HepG2 (cell line): Measurements from ENCODE around the gene NAV2. TPM values are rescaled to one million over a fixed set of nuclear protein-coding genes. Genes with fewer than 3 reads are reported as not detected.

ENCODE experiments used
- ASH2L ChIP-seq: fragments of 300-600, 200-600 bp; sonication (generic); IDR thresholded peaks from 2 replicates; pipeline ENCODE4 v1.7.0; 2017; ENCODE audit warnings: low read depth, mild to moderate bottlenecking, moderate library complexity, mixed read lengths, low read length; ENCODE audit not compliant: insufficient read length
- BRCA1 ChIP-seq: sonication (generic); formaldehyde crosslinking; IDR thresholded peaks from 2 replicates; pipeline ENCODE4 v1.4.0; 2020; ENCODE audit warnings: missing genetic modification reagents
- CAMTA2 ChIP-seq: sonication (generic); formaldehyde crosslinking; IDR thresholded peaks from 2 replicates; pipeline ENCODE4 v1.4.0; 2020; ENCODE audit warnings: mild to moderate bottlenecking, missing genetic modification reagents, borderline replicate concordance
- CCDC6 ChIP-seq: sonication (generic); formaldehyde crosslinking; IDR thresholded peaks from 2 replicates; pipeline ENCODE4 v1.8.1; 2022; ENCODE audit warnings: mild to moderate bottlenecking, missing genetic modification reagents, moderate library complexity
- CENPBD1 ChIP-seq: sonication (generic); formaldehyde crosslinking; IDR thresholded peaks from 2 replicates; pipeline ENCODE4 v1.8.0; 2022; ENCODE audit warnings: missing genetic modification reagents, low read depth, mild to moderate bottlenecking, borderline replicate concordance
- DR1 ChIP-seq: sonication (generic); formaldehyde crosslinking; IDR thresholded peaks from 2 replicates; pipeline ENCODE4 v1.8.0; 2021; ENCODE audit warnings: mild to moderate bottlenecking, missing genetic modification reagents, inconsistent platforms
- ESRRA ChIP-seq: sonication (generic); formaldehyde crosslinking; IDR thresholded peaks from 2 replicates; pipeline ENCODE4 v1.5.1; 2020; ENCODE audit warnings: mild to moderate bottlenecking, low read depth, missing genetic modification reagents
- HDAC6 ChIP-seq: fragments of 200-600 bp; sonication (generic); IDR thresholded peaks from 2 replicates; pipeline ENCODE4 v1.7.0; 2017; ENCODE audit warnings: mild to moderate bottlenecking, antibody characterized with exemption, low read length, low read depth
- MEIS1 ChIP-seq: sonication (generic); formaldehyde crosslinking; IDR thresholded peaks from 2 replicates; pipeline ENCODE4 v1.9.0; 2021; ENCODE audit warnings: mild to moderate bottlenecking, missing genetic modification reagents, moderate library complexity, borderline replicate concordance
- NR2F1 ChIP-seq, 2 experiments: fragments of 450-650 bp in 1 of 2; formaldehyde crosslinking in 1 of 2; IDR thresholded peaks; 2 replicates each; pipeline versions ENCODE4 v1.5.0 to v1.6.1; 2016 to 2020; ENCODE audit warnings: mild to moderate bottlenecking in 1 of 2, missing compliant biosample characterization in 1 of 2, missing genetic modification reagents in 1 of 2, moderate library complexity in 1 of 2
- NR2F6 ChIP-seq, 2 experiments: IDR thresholded peaks; 2 replicates each; pipeline ENCODE4 v1.6.1; 2016; ENCODE audit warnings: antibody characterized with exemption in 1 of 2, mild to moderate bottlenecking in 1 of 2
- SSRP1 ChIP-seq: IDR thresholded peaks from 2 replicates; pipeline ENCODE4 v1.6.1; 2016; ENCODE audit warnings: control low read depth
- TGIF2 ChIP-seq: IDR thresholded peaks from 2 replicates; pipeline ENCODE4 v1.6.1; 2016; ENCODE audit warnings: control low read depth, missing compliant biosample characterization
- ZFX ChIP-seq: sonication (generic); formaldehyde crosslinking; IDR thresholded peaks from 2 replicates; pipeline ENCODE4 v1.4.0; 2020; ENCODE audit warnings: mild to moderate bottlenecking, low read depth, missing genetic modification reagents, moderate library complexity
- ZNF138 ChIP-seq: sonication (generic); formaldehyde crosslinking; IDR thresholded peaks from 2 replicates; pipeline ENCODE4 v1.5.0; 2020; ENCODE audit warnings: mild to moderate bottlenecking, low read depth, missing genetic modification reagents
- ZNF567 ChIP-seq: sonication (generic); formaldehyde crosslinking; IDR thresholded peaks from 2 replicates; pipeline ENCODE4 v1.8.1; 2023; ENCODE audit warnings: mild to moderate bottlenecking, missing genetic modification reagents, borderline replicate concordance
- ZNF607 ChIP-seq: sonication (generic); formaldehyde crosslinking; IDR thresholded peaks from 2 replicates; pipeline ENCODE4 v1.5.1; 2020; ENCODE audit warnings: missing genetic modification reagents, mild to moderate bottlenecking, borderline replicate concordance
- ZNF746 ChIP-seq: sonication (generic); formaldehyde crosslinking; IDR thresholded peaks from 2 replicates; pipeline ENCODE4 v1.8.0; 2022; ENCODE audit warnings: mild to moderate bottlenecking, missing genetic modification reagents
- polyA plus RNA-seq, 8 experiments: library from polyadenylated mRNA; depleted of rRNA in 3 of 8; stranded (reverse) in 7 of 8; unstranded in 1 of 8; fragments of >200 nt; fragmentation: Illumina TruSeq in 4 of 8; extraction: Trizol in 4 of 8; gene quantifications; 2 replicates each; pipeline versions ENCODE4 v1.2.1 to v1.2.3, GENCODE V29; 2011 to 2016; ENCODE audit warnings: low read depth in 4 of 8, missing spikeins in 1 of 8, mixed read lengths in 1 of 8; ENCODE audit not compliant: insufficient read depth in 1 of 8
- total RNA-seq, 5 experiments: library from RNA; depleted of rRNA; stranded (reverse); fragments of >200 nt; fragmentation: Illumina TruSeq; extraction: Trizol; gene quantifications; 2 replicates each; pipeline ENCODE4 v1.2.3, GENCODE V29; 2016; ENCODE audit warnings: low read depth in 1 of 5
- TF ChIP-seq, protein P1 (sequence below): IDR thresholded peaks from 2 replicates; pipeline ENCODE4 v1.6.1; 2018; ENCODE audit warnings: missing genetic modification reagents, mild to moderate bottlenecking, missing compliant biosample characterization
- TF ChIP-seq, protein P2 (sequence below): sonication (generic); formaldehyde crosslinking; conservative IDR thresholded peaks from 2 replicates; pipeline ENCODE4 v1.4.0; 2020; ENCODE audit warnings: missing genetic modification reagents
- TF ChIP-seq, protein P3 (sequence below): sonication (generic); formaldehyde crosslinking; IDR thresholded peaks from 2 replicates; pipeline ENCODE4 v1.4.0; 2020; ENCODE audit warnings: low read depth, missing genetic modification reagents

Gene NAV2
- total and polyA plus RNA-seq, 2 of the 13 experiments (the other 11 are each of a cell fraction or from before 2014, with no cell fraction given): 9.3 to 34.6 TPM

DNA sequence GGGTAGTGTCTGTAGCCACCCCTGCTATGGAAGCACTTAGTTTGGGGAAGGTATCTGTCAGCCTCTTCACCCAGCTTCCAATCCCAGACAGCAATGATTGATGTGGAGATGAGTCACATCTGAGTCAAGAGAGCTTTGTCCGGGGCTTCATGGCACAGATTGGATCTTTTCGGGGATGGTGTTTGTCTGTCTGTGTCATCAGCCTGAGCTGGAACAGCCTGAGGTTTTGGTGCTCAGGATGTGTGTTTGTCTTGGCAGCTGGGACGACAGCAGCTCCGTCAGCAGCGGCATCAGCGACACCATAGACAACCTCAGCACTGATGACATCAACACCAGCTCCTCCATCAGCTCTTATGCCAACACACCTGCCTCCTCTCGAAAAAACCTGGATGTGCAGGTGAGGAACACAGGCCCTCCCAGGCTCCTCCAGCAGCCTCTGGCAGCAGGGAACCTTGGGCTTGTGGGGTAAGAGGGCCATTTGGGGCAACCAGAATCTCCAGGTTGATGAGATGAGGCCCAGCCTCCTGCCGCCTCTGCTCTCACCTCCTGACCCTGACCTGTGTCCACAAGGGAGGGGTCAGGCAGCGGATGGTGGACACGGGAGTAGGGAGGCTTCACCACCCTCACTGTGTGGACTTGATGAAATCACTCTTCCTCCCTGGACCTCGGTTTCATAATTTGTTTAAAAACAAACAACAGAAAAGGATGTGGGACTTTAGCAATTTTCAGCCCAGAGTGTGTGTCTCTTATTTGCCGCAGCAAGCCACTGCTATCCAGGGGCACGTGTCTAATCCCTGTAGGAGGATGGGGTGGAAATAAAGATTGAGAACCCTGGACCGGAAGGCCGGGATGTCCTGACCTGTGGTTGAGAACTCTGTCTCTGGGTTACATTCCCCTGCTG, 323.3 kb downstream of the NAV2 start (continued):
- TF ChIP-seq CENPBD1 (CRISPR knock-in tag) (no peak), CCDC6 (CRISPR knock-in tag) (0 out of 2 replicates have a peak, but pooled peaks have one; percentile 66), TGIF2 (CRISPR knock-in tag) (peak; percentile 37; the same call in 1 of the 2 replicates), NR2F1 (CRISPR knock-in tag; IDR thresholded peaks at IDR 0.05) (peak; percentile 94 to 98), DR1 (CRISPR knock-in tag) (no peak), ZNF138 (CRISPR knock-in tag) (no peak), ZFX (CRISPR knock-in tag) (peak; percentile 61), MEIS1 (CRISPR knock-in tag) (no peak; the same call in 1 of the 2 replicates), ASH2L (peak; percentile 25), NR2F6 (IDR thresholded peaks at IDR 0.05) (peak; percentile 97), NR2F6 (CRISPR knock-in tag; IDR thresholded peaks at IDR 0.05) (peak; percentile 99), SSRP1 (CRISPR knock-in tag) (peak; percentile 96), HDAC6 (no peak), ZNF567 (CRISPR knock-in tag) (peak; percentile 58; the same call in 1 of the 2 replicates), ESRRA (CRISPR knock-in tag) (peak; percentile 87), BRCA1 (CRISPR knock-in tag) (0 out of 2 replicates have a peak, but pooled peaks have one; percentile 28), ZNF746 (CRISPR knock-in tag) (peak; percentile 93), ZNF607 (peak; percentile 75; the same call in 1 of the 2 replicates), CAMTA2 (CRISPR knock-in tag) (no peak)
- TF ChIP-seq, protein P1, sequence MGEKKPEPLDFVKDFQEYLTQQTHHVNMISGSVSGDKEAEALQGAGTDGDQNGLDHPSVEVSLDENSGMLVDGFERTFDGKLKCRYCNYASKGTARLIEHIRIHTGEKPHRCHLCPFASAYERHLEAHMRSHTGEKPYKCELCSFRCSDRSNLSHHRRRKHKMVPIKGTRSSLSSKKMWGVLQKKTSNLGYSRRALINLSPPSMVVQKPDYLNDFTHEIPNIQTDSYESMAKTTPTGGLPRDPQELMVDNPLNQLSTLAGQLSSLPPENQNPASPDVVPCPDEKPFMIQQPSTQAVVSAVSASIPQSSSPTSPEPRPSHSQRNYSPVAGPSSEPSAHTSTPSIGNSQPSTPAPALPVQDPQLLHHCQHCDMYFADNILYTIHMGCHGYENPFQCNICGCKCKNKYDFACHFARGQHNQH (CRISPR knock-in tag): peak; percentile 91; the same call in 1 of the 2 replicates
- TF ChIP-seq, protein P2, sequence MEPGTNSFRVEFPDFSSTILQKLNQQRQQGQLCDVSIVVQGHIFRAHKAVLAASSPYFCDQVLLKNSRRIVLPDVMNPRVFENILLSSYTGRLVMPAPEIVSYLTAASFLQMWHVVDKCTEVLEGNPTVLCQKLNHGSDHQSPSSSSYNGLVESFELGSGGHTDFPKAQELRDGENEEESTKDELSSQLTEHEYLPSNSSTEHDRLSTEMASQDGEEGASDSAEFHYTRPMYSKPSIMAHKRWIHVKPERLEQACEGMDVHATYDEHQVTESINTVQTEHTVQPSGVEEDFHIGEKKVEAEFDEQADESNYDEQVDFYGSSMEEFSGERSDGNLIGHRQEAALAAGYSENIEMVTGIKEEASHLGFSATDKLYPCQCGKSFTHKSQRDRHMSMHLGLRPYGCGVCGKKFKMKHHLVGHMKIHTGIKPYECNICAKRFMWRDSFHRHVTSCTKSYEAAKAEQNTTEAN (CRISPR knock-in tag): peak; percentile 77
- TF ChIP-seq, protein P3, sequence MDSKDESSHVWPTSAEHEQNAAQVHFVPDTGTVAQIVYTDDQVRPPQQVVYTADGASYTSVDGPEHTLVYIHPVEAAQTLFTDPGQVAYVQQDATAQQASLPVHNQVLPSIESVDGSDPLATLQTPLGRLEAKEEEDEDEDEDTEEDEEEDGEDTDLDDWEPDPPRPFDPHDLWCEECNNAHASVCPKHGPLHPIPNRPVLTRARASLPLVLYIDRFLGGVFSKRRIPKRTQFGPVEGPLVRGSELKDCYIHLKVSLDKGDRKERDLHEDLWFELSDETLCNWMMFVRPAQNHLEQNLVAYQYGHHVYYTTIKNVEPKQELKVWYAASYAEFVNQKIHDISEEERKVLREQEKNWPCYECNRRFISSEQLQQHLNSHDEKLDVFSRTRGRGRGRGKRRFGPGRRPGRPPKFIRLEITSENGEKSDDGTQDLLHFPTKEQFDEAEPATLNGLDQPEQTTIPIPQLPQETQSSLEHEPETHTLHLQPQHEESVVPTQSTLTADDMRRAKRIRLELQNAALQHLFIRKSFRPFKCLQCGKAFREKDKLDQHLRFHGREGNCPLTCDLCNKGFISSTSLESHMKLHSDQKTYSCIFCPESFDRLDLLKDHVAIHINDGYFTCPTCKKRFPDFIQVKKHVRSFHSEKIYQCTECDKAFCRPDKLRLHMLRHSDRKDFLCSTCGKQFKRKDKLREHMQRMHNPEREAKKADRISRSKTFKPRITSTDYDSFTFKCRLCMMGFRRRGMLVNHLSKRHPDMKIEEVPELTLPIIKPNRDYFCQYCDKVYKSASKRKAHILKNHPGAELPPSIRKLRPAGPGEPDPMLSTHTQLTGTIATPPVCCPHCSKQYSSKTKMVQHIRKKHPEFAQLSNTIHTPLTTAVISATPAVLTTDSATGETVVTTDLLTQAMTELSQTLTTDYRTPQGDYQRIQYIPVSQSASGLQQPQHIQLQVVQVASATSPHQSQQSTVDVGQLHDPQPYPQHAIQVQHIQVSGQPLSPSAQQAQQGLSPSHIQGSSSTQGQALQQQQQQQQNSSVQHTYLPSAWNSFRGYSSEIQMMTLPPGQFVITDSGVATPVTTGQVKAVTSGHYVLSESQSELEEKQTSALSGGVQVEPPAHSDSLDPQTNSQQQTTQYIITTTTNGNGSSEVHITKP (CRISPR knock-in tag): peak; percentile 53; the same call in 1 of the 2 replicates
